DMS53 (cell line): Measurements from ENCODE around the gene AVP.

Source experiments
- DNase-seq: peaks from one replicate; lab custom pipeline; 2025; lab: John Stamatoyannopoulos, UW

AVP gene

DNA sequence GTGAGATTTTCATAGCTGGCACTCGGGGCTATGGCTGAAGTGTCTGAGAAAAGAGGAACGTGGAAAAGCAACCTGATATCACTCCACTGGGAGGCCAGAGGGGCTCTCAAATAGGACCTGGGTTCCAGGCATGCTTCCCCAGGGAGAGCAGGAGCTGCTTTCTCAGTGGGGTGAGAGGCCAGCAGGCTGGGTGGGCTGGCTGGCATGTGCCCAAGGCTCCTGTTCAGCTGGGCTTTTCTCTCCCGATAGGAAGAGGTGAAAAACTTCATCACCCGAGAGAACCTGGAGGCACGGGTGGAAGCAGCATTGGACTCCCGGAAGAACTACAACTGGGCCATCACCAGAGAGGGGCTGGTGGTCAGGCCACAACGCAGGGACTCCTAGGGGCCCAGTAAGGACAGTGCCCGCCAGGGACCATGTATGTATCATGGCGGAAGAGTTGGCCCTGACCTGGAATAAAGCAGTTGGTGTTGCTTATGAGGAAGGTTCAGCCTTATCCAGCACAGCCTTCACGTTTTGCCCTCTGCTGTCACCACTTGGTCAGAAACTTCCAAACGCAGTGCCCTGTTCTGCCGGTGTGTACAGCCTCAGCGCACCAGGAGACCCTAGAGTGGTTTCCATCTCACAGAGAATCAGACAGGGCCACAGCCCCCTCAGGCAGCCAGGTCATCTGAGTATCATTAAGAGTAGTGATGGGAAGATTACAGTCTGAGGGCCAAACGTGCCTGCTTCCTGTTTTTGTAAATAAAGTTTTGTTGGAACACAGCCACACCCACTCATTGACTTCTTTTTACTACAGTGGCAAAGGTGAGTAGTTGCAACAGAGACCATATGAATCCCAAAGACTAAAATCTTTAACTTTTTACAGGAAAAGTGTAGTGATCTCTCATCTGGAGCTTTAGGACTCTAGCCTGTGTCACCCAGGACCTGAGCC lies 36.8 kb downstream of the AVP start:
- no peak for DNase-seq

DNA sequence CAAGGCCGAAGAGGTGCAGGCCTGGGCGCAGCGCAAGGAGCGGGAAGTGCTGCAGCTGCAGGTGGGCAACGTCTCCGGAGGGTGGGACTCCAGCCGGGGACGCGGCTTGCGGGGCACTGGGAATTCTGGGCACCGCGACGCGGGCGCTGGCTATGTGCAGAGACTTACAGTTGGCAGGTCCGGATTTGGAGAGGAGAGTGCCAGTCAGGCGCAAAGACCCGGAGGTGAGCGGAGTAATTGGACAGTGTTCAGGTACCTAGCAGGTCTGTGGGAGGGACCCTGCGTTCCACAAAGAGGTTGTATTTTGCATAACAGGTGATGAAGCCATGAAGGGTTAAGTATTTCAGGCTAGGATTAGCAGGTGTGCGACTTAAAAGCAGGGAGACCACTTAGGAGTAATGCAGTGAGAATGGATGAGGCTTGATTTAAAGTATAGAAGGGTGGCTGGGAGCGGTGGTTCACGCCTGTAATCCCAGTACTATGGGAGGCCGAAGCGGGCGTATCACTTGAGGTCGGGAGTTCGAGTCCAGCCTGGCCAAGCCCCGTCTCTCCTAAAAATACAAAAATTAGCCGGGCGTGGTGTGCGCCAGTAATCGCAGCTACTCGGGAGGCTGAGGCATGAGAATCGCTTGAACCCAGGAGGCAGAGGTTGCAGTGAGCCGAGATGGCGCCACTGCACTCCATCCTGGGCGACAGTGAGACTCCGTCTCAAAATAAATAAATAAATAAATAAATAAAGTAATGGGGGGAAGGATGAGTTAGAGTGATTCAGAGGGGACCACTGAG lies 37.7 kb downstream of the AVP start:
- peak; percentile 74 for DNase-seq

DNA sequence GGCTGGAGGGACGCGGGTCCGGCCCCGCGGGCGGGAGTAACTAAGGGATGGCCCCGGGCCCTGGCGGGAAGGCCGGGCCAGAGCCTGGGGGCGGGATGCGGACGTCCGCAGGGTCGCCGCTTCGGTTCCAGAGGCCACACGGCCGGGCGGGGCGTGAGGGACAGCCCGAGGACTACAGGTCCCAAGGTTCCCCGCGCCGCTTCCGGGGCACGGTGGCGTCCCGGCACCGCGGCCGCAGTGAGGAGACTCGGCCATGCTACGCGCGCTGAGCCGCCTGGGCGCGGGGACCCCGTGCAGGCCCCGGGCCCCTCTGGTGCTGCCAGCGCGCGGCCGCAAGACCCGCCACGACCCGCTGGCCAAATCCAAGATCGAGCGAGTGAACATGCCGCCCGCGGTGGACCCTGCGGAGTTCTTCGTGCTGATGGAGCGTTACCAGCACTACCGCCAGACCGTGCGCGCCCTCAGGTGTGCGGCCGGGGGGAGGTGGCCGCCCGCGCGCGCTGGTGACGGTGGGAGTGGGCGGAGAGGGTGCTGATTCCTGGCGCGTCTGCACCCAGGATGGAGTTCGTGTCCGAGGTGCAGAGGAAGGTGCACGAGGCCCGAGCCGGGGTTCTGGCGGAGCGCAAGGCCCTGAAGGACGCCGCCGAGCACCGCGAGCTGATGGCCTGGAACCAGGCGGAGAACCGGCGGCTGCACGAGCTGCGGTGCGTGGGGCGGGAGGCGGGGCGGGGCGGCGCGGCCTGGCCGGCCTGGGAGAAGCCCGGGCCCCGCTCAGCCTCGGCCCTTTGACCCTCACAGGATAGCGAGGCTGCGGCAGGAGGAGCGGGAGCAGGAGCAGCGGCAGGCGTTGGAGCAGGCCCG lies 38.5 kb downstream of the AVP start, which contains the start of gene MRPS26:
Gene MRPS26 (plus strand): TSS at position 237 of the 861 bp plus-strand sequence. CDS start 17 bp downstream, at position 254.
- DNase-seq: peak; percentile 97

- DNase-seq: peak; percentile 94
These were observed 39.3 kb downstream of the AVP start for GRCh38 chr20:3045042-3045815.

DNA sequence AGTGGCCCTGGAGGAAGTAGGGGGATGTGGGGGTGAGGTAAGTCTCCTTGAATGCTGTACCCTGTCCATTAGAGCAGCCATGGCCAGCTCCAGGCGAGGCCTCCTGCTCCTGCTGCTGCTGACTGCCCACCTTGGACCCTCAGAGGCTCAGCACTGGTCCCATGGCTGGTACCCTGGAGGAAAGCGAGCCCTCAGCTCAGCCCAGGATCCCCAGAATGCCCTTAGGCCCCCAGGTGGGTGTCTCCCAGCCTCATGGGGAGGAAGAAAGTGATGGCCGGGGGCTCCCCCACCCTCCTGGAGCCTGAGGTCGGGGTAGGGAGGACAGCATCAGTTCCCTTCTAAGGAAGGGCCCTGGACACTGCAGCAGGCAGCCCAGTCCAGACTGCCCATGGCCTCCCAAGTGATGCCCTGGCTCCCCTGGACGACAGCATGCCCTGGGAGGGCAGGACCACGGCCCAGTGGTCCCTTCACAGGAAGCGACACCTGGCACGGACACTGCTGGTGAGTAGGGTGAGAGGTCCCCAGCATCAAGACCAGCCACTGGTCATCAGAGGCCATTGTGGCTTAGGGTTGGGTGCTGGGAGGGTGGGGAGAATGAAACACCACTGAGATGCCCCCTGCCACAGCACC lies 40.1 kb downstream of the AVP start:
- no peak for DNase-seq

GRCh38 chr20:3043322-3043721 lies 41.2 kb downstream of the AVP start, which contains the start of gene GNRH2:
GNRH2 (plus strand) TSS chr20:3043622; CDS start chr20:3044415, 793 bp downstream.
- DNase-seq: no peak

DNA sequence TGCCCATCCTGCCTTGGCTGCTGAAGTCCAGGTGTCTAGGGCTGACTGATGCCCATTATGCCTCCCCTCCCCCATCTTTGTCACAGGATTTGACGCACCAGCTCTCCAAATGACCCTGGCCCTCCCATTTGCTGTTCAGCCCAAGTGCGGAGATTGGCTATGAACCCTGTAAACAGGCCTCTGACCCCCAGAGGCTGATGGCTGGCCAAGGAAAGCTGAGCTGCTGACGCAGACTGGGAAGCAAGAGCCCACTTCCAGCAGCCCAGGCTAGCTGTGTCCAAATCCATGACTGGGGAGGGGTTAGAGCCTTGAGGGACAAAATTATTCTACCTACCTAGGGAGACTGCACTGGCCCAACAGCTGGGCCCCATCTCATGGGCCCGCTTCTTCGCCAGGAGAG lies 41.9 kb downstream of the AVP start:
- no peak for DNase-seq

GRCh38 chr20:3041854-3042409 lies 42.6 kb downstream of the AVP start:
- peak; percentile 92 for DNase-seq

DNA sequence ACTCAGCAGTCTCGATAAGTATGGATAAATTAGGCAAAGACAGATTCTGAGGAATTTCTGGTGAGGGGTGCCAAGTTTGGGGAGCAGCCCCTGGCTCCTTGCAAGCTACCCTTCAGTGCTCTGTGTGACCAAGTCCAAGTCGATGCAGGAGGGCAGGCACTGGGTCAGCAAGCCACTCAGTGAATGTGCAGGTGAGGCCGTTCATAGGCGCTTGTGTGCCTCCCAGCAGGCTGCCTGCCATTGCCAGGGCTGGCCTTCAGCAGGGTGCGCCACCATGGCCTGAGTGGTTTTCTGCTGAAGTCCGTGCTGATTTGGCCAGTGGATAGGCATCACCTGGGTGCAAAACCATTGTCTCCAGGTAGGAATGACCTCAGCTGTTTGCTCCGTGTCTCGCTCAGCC lies 44.4 kb downstream of the AVP start:
- DNase-seq: no peak

- DNase-seq: no peak
These were observed 45.1 kb downstream of the AVP start for GRCh38 chr20:3039426-3039825.

DNA sequence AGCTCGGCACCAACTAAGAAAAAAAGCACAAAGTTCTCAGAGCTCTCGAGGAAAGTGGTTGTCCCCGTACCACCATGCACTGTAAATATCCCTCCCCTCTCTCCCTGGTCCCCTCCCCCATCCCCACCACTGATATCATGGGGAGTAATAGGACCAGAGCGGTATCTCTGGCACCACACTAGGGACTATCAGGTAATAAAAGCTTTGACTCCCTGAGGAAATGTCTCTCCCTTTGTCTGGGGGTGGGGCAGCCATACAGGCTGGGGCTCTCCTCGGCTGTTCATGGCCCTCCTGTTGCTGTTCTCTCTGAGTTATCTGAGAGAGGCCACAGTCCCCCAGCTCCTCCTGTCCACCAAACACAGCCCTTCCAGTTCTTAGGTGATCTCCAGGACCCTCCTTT lies 46.1 kb downstream of the AVP start:
- no peak for DNase-seq

DNA sequence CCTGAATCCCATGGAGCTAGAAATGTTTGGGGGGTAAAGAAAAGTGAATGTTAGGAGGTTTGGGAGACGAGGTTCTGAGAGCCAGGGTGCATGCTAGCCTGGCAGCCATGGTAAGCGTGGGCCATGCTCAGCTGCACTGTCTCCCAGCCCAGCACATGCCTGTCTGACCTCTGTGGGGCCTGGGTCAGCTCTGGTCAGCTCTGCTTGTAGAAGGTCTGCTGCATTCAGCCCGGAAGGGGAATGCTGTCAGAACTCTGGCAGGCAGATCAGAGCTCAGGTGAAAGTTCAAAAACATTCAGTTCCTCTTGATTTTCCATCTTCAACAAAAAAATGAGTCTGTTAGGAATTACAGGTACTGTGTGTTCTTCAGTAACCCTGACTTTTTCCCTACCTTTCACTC lies 46.9 kb downstream of the AVP start:
- DNase-seq: no peak

GRCh38 chr20:3032624-3033023 lies 51.9 kb downstream of the AVP start:
- DNase-seq: no peak
